GM19397 (cell line): ENCODE results near the gene GP5.

Source experiments
- ATAC-seq: cut with Tn5 transposase; IDR thresholded peaks from one replicate; pipeline ENCODE4 v1.9.1; 2021; ENCODE audit warnings: mild to moderate bottlenecking, moderate library complexity; ENCODE audit not compliant: unreplicated experiment

Gene GP5

DNA sequence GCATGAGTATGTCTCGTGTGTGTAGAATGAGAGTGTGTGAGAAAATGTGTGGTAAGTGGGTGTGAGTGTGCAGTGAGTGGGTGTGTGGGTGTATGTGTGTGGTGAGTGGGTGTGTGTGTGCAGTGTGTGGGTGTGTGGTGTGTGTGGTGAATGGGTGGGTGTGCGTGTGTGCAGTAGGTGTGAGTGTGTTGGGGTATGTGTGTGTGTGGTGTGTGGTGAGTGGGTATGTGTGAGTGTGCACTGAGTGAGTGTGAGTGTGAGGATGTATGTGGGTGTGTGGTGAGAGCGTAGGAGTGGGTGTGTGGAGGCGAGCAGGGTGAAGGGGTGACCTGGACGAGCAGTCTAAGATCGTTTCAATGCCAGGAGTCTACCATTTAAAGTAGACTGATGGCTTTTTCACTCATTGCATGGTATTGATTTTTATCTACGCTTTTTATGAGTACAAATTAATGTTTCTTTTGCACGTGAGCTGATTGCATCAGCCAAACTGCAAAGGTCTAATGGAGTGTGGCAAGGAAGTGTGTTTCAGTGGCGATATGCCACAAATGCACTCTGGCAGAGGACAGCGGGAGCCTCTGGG, 46.3 kb downstream of the GP5 start:
- no peak for ATAC-seq

DNA sequence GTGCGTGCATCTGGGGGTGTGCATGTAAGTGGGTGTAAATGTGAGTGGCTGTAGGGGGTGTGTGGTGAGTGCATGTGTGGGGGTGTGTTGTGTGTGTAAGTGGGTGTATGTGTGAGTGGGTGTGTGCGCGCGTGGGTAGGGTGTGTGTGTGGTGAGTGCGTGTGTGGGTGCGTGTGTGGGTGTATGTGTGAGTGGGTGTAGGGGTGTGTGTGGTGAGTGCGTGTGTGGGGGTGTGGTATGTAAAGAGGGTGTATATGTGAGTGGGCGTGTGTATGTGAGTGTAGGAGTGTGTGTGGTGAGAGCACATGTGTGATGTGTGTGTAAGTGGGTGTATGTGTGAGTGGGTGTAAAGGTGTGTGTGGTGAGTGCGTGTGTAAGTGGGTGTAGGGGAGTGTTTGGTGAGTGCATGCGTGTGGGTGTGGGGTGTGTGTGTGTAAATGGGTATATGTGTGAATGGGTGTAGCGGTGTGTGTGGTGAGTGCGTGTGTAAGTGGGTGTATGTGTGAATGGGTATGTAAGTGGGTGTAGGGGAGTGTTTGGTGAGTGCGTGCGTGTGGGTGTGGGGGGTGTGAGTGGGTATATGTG, 47.0 kb downstream of the GP5 start:
- no peak for ATAC-seq

DNA sequence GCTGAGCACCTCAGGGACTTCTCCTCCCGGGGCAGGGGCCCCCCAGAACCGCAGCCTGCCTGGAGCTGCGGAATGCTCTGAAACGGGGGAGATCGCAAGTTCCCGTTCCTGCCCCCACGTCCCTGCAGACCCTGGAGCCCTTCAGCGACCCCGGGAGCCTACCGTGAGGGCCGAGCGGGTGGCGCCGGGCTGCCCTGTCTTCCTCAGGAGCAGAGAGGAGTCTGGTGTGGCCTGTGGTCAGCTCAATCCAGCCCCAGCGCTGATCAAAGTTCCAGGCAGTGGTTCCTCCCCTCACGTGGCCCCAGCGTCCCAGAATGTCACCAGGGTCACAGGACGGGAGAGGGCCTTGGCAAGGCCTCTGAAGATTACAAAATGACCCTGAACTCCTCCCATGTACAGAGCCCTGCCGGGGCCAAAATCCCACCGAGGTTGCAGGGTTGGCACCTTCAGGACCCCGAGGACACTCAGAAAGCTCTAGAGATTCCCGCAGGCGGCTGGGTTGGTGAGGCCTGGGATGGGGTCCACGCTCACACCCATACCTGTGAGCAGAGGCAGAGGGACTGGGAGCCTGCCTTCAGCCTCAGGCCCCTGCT, 47.9 kb downstream of the GP5 start, which contains the start of gene CPN2:
Gene CPN2 (minus strand): TSS at position 249 of the 593 bp plus-strand sequence. CDS start 8,626 bp downstream, outside the sequence.
- no peak for ATAC-seq

DNA sequence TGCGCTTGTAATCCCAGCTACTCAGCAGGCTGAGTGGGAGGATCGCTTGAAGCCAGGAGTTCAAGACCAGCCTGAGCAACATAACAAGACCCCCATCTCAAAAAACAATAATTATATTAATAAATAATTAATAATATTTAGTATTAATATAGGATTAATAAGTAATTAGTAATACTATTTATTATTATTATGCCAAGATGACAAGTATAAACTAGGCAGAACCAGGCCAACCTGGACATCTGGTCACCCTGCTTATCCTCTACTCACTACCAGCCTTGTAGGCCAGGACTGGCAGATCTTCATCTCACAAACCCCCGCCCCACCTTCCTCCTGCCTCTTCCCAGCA, 48.4 kb downstream of the GP5 start:
- no peak for ATAC-seq

- ATAC-seq, result no peak
Measured at GRCh38 chr3:194348354-194348753, 50.7 kb downstream of the GP5 start.

GRCh38 chr3:194346621-194347020, 52.4 kb downstream of the GP5 start:
- ATAC-seq, result no peak

- ATAC-seq, result no peak
Measured at GRCh38 chr3:194346035-194346434, 53.0 kb downstream of the GP5 start.
